Measurements from ENCODE around the gene SRRM1.
A peak's percentile ranks its signal among the peaks of the same experiment; 100 is the strongest.

The SRRM1 gene, protein sequence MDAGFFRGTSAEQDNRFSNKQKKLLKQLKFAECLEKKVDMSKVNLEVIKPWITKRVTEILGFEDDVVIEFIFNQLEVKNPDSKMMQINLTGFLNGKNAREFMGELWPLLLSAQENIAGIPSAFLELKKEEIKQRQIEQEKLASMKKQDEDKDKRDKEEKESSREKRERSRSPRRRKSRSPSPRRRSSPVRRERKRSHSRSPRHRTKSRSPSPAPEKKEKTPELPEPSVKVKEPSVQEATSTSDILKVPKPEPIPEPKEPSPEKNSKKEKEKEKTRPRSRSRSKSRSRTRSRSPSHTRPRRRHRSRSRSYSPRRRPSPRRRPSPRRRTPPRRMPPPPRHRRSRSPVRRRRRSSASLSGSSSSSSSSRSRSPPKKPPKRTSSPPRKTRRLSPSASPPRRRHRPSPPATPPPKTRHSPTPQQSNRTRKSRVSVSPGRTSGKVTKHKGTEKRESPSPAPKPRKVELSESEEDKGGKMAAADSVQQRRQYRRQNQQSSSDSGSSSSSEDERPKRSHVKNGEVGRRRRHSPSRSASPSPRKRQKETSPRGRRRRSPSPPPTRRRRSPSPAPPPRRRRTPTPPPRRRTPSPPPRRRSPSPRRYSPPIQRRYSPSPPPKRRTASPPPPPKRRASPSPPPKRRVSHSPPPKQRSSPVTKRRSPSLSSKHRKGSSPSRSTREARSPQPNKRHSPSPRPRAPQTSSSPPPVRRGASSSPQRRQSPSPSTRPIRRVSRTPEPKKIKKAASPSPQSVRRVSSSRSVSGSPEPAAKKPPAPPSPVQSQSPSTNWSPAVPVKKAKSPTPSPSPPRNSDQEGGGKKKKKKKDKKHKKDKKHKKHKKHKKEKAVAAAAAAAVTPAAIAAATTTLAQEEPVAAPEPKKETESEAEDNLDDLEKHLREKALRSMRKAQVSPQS

DNA sequence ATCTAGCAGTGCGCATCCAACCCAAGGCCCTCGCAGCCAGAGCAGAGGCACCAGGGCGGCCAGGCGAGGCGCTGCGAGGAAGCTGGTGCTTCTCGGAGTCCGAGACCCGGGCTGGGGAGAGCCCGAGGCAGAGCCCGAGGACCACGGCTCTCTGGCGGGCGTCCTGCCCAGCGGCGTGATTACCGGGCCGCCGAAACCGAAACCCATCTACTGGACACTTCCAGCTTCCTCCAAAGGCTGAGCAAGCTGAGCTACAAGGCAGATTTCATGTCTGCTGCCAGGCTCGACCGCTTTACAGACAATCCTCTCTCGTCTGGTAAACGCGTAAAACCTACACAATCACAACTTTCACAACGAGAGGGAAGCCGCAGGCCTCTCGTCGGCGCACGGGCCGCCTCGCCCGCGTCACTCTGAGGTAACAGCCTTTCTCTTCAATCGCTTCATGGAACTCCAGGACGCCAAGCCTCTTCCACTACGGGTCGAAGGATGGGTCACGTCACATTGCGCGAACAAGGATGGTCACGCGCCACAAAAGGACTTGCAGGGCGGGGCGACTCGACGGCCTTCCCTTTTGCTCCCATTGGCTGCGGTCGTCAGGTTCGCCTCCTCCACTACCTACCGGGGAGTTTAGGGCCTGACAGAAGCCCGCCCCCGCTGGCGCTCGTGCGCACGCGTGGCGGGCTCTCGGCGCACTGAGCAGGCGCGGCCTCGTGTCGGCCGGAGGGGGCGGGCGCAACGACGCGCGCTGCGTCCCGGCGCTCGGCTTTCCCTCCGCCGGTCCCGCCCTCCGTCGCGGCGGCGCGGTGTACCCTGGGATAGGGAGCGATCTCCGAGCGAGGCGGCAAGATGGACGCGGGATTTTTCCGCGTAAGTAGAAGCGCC is at the start of gene SRRM1:
TSS of gene SRRM1 (plus strand) at position 822 of the 882 bp plus-strand sequence. CDS start at position 847, 25 bp downstream.
- DNase-seq, result peak; percentile 100

DNA sequence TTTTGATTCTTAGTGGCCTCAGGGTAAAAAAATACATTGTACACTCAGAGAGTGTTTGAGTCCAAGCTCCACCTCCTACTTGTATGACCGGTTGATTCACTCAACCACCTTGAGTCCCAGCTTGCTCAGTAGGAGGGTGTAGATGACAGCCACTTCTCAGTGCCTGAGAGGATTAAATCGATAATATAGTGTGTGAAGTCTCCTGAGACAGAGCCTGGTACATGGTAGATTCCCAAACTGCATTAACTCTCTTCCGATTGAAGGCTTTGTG is 48.8 kb upstream of the SRRM1 start:
- DNase-seq, result no peak

GRCh38 chr1:24596401-24596880 is 46.7 kb upstream of the SRRM1 start:
- DNase-seq, result no peak

GRCh38 chr1:24599265-24599664 is 43.8 kb upstream of the SRRM1 start:
- no peak for DNase-seq

GRCh38 chr1:24600551-24600950 is 42.6 kb upstream of the SRRM1 start:
- no peak for DNase-seq

DNA sequence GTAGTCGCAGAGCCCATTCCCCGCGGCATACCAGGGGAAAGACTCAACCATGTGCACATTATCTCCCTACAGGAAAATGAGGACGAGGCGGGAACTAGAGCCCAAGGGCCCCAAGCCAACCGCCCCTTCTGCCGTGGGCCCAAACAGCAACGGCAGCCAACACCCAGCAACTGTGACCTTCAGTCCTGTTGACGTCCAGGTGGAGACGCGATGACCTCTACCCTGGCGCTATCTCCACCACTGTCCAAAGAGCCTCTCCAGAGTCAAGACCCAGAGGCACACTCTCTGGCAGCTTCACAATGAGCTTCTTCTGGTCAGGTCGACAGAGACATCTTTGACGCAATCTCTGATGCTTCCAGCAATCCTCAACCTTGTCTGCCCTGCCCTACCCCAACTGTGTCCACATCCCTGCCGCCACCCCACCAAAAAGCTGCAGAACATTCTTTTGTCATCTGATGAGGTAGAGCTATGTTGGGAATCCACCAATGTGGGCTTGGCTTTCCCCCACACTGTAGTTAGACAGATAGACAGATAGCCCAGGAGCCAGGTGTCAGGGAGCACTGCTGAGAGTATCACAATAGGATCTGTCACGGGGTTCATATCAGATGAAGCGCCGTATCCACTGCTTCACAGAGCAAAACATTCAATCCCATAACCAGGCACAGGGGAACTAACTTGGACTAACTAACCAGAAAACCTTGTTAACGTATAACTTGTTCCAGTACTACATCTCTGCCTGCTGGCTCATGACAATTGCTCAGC is 37.4 kb upstream of the SRRM1 start:
- DNase-seq, result no peak

DNA sequence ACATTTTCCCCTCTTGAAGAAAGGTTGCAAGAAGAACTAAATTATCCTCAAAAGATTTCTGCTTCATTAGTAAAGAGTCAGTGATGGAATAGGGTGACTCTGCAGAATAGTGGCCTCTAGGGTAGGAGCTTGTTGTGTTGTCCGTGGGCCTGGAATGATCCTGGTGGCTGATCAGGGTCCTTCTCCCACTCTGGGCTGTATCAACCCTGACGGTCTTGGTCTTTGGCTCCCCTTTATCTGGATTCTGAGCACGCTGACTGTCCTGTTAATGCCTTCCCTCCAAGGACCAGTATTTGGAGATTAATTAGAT is 36.9 kb upstream of the SRRM1 start:
- DNase-seq, result no peak

DNA sequence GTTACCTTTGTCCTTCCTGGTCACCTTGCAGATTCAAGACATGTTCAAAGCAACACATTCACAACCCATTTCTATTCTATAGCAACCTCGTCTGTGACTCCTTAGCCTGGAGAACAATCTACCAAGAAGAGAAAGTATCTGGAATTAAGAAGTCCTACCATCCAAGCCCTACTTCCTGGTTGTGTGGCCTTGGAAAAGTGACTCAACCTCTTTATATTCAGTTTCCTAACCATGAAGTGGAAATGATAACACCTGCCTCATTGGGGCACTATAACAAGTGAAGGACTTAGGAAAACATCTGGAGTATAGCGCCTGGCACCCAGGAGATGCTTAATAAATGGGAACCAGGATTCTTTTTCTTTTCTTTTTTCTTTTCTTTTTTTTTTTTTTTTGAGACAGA is 36.5 kb upstream of the SRRM1 start:
- DNase-seq, result no peak

DNA sequence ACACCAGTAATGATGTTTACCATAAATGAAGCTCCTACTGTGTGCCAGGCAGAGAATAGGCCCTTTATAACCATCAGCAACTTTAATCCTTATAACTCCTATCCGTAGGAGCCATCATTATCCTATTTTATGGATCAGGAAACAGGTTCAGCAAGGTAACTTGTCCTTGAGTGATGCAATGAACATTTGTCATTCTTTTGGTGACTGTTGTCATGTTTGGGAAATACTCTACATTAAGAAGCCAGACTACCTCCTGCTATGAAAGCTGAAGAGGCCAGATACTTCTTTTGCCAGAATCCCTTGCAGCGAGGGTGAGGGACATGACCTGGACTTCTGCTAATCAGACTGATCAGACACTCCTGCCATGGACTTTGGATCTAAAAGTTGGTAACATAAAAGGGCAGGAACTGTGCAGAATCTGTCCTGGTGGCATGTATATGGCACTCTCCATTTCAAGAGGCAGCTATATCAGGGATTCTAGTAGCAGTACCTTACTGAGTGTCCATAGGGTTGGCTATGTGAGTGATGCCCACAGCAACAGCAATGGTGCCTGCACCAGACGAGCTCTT is 33.1 kb upstream of the SRRM1 start:
- no peak for DNase-seq

GRCh38 chr1:24619376-24619775 is 23.7 kb upstream of the SRRM1 start:
- DNase-seq, result no peak

GRCh38 chr1:24620678-24621077 is 22.4 kb upstream of the SRRM1 start:
- no peak for DNase-seq

DNA sequence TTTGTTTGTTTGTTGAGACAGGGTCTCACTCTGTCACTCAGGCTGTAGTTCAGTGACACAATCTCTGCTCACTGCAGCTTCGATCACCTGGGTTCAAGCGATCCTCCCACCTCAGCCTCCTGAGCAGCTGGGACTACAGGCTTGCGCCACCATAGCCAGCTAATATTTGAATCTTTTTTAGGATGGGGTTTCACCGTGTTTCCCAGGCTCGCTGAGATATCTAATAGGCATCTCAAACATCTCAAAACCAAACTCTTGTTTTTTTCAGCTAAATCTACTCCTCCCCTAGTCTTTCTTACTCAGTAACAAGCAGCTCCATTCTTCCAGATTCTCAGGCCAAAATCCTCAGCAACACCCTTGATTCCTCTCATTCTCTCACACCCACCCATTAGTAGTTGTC is 22.0 kb upstream of the SRRM1 start:
- no peak for DNase-seq

DNA sequence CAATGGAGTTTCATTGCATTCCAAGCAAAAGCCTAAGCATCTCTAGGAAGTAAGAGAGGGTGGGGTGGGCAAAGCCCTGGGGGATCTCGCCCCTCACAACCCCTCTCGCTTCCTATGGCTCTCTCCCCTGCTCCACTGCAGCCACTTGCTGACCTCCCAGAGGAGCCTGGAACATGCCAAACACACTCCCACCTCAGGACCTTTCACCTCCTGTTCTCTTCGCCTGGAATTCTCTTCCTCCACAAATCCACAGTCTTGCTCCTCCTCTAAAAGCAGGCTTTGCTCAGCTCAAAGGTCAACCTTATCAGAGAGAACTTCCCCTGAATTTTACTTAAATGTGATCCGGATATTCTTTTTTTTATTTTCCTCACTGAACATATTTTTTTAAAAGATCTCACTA is 20.9 kb upstream of the SRRM1 start:
- DNase-seq, result no peak

DNA sequence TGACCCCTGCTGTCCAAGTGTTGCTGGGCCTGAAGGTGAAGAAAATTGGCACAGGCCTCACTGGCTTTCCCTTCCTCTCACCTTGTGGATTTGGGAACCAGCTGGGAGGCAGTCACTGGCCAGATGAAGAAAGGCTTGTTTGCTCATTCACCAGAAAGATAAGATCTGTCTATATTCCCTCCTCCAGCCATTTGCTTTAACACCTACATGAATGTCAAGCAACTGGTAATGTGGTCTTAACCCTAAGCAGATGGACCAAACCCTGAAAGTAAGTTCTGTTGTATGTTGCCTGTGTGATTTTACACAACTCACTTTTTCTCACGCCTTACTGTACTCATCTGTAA is 10.3 kb upstream of the SRRM1 start:
- no peak for DNase-seq

DNA sequence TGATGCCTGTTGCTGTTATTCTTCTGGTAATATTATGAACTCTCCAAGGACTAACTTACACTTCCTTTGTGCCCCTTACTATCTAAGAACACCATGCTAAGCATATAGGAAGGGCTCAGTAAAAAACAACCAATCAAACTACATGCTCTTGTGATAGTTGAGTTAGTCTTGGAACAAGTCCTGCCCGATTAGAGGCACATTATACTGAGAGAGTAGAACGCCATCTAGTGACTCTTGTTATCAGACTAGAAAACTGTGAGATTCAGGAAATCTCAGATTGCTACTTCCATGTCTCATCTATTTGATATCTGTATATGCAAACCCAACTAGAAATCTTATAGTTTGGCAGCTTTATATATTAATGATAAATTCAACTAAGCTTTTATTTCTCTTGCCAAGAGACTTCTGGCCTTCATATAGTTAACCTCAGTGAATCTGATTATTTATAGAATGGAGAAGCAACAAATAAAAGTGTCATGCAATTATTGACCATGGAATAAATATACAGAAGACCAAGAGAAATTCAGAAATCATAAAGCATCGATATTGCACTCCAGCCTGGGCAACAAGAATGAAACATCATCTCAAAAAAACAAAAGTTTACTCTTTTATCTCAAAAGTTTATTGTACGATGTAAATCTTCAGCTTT is 7.8 kb upstream of the SRRM1 start:
- DNase-seq, result peak; percentile 72

GRCh38 chr1:24636661-24637357 is 6.3 kb upstream of the SRRM1 start:
- no peak for DNase-seq

DNA sequence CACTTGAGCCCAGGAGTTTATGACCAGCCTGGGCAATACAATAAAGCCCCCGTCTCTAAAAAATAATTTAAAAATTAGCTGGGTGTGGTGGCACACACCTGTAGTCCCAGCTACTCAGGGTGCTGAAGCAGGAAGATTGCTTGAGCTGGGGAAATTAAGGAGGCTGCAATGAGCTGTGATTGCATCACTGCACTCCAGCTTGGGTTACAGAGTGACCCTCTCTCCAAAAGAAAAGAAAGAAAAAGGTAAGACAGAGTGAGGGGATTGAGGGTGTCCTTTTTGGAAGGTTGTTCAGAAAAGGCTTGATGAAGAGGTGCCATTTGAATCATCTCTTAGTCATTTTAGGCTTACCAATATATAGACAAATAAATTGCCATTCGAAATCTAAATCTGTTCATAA is 4.0 kb upstream of the SRRM1 start:
- DNase-seq, result no peak

DNA sequence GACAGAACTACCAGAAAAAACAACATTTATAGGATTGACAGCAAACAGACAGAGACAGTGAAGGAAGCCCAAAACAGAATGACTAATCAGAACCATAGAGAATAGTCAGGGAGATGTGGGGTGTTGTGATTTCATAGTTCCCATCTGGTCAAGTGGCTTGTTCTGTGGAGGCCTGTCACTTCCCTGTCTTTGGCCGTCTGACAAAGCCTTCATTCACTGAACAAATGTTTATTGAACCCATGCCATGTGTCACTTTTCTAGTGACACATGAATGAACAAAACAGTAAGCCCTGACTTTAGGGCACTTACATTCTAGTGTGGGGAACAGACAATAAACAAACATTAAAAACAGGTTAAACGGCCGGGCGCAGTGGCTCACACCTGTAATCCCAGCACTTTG is 3.2 kb upstream of the SRRM1 start:
- no peak for DNase-seq

- no peak for DNase-seq
Measured at GRCh38 chr1:24640288-24640687, 2.8 kb upstream of the SRRM1 start.

DNA sequence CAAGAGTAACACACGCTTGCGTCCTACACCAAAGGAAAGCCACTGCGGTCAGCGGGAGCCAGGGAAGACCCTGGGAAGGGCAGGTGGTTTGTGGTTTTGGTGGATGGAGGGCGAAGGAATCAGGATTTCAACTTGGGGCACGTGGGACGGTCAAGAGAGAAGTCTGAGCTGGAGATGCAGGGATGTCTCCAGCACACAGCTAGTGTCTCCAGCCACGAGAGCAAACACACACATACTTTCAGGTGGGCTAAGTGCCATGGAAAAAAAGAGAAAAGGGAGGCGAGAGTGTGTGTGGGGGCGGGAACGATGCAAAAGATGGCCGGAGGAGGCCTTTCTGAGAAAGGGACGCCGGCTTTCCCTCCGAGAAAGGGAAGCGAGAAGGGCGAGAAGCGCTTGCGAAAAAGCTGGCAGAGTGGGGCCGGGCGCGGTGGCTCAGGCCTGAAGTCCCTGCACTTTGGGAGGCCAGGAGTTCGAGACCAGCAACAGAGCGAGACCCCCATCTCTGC is 1.4 kb upstream of the SRRM1 start:
- peak; percentile 34 for DNase-seq
